AG08395 (cell line): ENCODE data around the gene ATG101.

Experiments used
- DNase-seq: peaks from one replicate; pipeline ENCODE4 v3.0.0; 2012; ENCODE audit warnings: mixed read lengths, low spot score

The ATG101 gene

GRCh38 chr12:52069327-52070184 lies at the start of gene ATG101:
TSS of gene ATG101 (plus strand) at chr12:52069978. CDS start at chr12:52073651, 3,673 bp downstream.
- peak; percentile 95 for DNase-seq

GRCh38 chr12:52020539-52021336 lies 49.0 kb upstream of the ATG101 start:
- peak; percentile 60 for DNase-seq

- DNase-seq, result no peak
These were observed 47.0 kb upstream of the ATG101 start for GRCh38 chr12:52022841-52023181.

GRCh38 chr12:52023182-52023975 lies 46.4 kb upstream of the ATG101 start:
- DNase-seq, result peak; percentile 90

GRCh38 chr12:52023976-52024688 lies 45.6 kb upstream of the ATG101 start:
- no peak for DNase-seq

- no peak for DNase-seq
These were observed 44.9 kb upstream of the ATG101 start for GRCh38 chr12:52024845-52025230.

- DNase-seq, result no peak
These were observed 43.5 kb upstream of the ATG101 start for GRCh38 chr12:52026263-52026662.

- DNase-seq, result no peak
These were observed 42.5 kb upstream of the ATG101 start for GRCh38 chr12:52027085-52027843.

GRCh38 chr12:52029685-52030084 lies 40.1 kb upstream of the ATG101 start:
- no peak for DNase-seq

GRCh38 chr12:52032446-52032803 lies 37.4 kb upstream of the ATG101 start:
- DNase-seq, result peak; percentile 65

GRCh38 chr12:52032804-52033445 lies 36.9 kb upstream of the ATG101 start:
- DNase-seq, result peak; percentile 98

GRCh38 chr12:52033446-52034140 lies 36.2 kb upstream of the ATG101 start:
- DNase-seq, result no peak

- DNase-seq, result no peak
These were observed 34.6 kb upstream of the ATG101 start for GRCh38 chr12:52035190-52035589.

- DNase-seq, result no peak
These were observed 33.9 kb upstream of the ATG101 start for GRCh38 chr12:52035926-52036325.

GRCh38 chr12:52036587-52037171 lies 33.1 kb upstream of the ATG101 start:
- peak; percentile 86 for DNase-seq

- peak; percentile 47 for DNase-seq
These were observed 32.4 kb upstream of the ATG101 start for GRCh38 chr12:52037248-52037861.

GRCh38 chr12:52038447-52038846 lies 31.3 kb upstream of the ATG101 start:
- no peak for DNase-seq

- no peak for DNase-seq
These were observed 28.7 kb upstream of the ATG101 start for GRCh38 chr12:52041035-52041434.

GRCh38 chr12:52041695-52042123 lies 28.1 kb upstream of the ATG101 start:
- DNase-seq, result peak; percentile 69
